22Rv1 (cell line): ENCODE data around the gene HSBP1L1.

Source experiments
- H3K27ac ChIP-seq: fragments of 450-650 bp; 2 replicates; pipeline ENCODE4 v1.5.1; 2017
- CTCF ChIP-seq: fragments of 450-650 bp; IDR thresholded peaks from 2 replicates; pipeline ENCODE4 v1.5.1; 2017; ENCODE audit warnings: mild to moderate bottlenecking
- ZFX ChIP-seq: fragments of 450-650 bp; IDR thresholded peaks from 2 replicates; pipeline ENCODE4 v1.6.1; 2017; ENCODE audit warnings: antibody characterized with exemption, borderline replicate concordance

The HSBP1L1 gene

DNA sequence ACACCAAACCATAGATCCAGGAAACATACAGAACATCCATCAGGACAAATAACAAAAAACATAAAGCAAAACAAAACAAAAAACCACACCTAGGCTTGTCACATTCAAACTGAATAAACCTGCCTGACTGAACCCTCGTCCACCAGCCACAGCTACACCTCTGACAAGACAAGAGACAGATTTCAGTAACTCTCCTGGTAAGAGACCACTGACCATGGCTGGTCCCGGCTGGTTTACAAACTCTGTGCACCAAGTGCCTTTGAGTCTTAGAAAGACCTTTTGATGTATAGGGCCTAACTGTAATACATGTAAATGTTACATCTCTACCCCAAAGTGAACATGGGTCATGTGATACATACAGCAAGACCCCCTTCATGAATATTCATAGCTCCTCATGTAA lies 8.2 kb upstream of the HSBP1L1 start:
- H3K27ac ChIP-seq = no peak overlapping the region
- TF ChIP-seq ZFX = no peak

- TF ChIP-seq ZFX = no peak
- no peak for TF ChIP-seq CTCF
- H3K27ac ChIP-seq = no peak overlapping the region
Observed at GRCh38 chr18:79958981-79959380, 5.5 kb upstream of the HSBP1L1 start.

DNA sequence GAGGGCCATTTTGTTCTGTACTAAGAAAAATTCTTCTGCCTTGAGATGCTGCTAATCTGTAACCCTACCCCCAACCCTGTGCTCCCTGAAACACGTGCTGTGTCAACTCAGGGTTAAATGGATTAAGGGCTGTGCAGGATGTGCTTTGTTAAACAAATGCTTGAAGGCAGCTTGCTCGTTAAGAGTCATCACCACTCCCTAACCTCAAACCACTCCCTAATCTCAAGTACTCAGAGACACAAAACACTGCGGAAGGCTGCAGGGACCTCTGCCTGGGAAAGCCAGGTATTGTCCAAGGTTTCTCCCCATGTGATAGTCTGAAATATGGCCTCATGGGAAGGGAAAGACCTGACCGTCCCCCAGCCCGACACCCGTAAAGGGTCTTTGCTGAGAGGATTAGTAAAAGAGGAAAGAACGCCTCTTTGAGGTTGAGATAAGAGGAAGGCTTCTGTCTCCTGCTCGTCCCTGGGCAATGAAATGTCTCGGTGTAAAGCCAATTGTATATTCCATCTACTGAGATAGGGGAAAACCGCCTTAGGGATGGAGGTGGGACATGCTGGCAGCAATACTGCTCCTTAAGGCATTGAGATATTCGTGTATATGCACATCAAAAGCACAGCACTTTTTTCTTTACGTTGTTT lies 4.2 kb upstream of the HSBP1L1 start:
- peak overlapping the region; percentile 54 for H3K27ac ChIP-seq
- TF ChIP-seq CTCF = peak; percentile 27; the same call in 1 of the 2 replicates

GRCh38 chr18:79960921-79961526 lies 3.4 kb upstream of the HSBP1L1 start:
- TF ChIP-seq CTCF (no peak), ZFX (no peak)

GRCh38 chr18:79961527-79962291 lies 2.7 kb upstream of the HSBP1L1 start:
- TF ChIP-seq CTCF (no peak), ZFX (no peak)
- H3K27ac ChIP-seq = no peak overlapping the region

More at GRCh38 chr18:79960921-79961526, 3.4 kb upstream of the HSBP1L1 start:
- H3K27ac ChIP-seq = peak overlapping the region; percentile 54

GRCh38 chr18:79962311-79962710 lies 2.1 kb upstream of the HSBP1L1 start:
- no peak overlapping the region for H3K27ac ChIP-seq
- TF ChIP-seq CTCF (no peak), ZFX (no peak)

DNA sequence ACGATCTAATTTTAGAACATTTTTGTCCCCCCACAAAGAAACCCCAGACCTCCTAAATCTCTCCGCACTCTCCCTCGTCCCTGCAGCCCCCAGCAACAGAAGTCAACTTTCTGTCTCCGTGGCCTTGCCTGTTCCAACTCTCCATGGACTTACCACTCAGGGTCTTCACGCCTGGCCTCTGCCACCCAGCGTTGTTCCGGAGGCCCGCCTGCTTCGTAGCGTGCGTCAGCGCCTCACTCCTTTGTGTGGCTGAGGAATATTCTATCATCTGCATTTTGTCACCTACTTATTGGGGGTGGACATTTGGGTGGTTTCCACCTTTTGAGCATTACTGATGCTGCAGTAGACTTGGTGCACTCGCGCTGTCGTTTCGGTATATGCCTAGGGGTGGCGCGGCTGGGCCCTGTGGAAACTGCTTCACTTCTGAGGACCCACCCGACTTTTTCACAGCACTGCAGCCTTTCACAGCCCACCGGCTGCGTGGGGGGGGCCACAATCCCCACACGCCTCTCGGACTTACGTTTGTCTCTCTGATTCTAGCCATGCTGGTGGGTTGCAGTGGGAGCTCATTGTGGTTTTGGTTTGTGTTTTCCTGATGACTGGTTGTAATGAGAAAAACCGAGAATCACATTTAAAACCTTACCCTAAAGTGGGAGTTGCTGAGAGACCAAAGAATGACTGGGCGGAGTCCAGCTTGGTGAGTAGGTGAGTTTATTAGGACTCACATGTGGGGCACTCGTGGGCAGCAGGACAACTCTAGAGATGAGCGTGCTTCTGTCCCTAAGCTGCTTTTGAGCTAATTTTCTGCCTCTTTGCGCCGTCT lies 1.4 kb upstream of the HSBP1L1 start:
- H3K27ac ChIP-seq = no peak overlapping the region
- TF ChIP-seq CTCF = no peak
- no peak for TF ChIP-seq ZFX
